ENCODE results near the gene RNF157.
"Not testable (repeated sequence)": the region's sequence is repeated elsewhere in the genome, so short reads cannot be mapped to it uniquely, and the experiment has no call there.

Gene RNF157

DNA sequence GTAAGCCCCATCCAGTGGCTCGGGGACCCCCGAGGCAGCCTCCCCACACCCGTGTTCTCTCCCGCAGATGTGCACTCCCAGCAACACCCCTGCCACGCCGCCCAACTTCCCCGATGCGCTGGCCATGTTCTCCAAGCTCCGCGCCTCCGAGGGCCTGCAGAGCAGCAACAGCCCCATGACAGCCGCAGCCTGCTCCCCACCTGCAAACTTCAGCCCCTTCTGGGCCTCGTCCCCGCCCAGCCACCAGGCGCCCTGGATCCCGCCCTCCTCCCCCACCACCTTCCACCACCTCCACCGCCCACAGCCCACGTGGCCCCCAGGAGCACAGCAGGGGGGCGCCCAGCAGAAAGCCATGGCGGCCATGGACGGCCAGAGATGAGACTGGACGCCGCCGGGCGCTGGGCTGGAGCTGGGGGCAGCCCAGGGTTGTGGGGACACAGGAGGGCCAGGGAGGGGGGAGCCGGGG lies 29.9 kb upstream of the RNF157 start:
- DNase-seq, result no peak

DNA sequence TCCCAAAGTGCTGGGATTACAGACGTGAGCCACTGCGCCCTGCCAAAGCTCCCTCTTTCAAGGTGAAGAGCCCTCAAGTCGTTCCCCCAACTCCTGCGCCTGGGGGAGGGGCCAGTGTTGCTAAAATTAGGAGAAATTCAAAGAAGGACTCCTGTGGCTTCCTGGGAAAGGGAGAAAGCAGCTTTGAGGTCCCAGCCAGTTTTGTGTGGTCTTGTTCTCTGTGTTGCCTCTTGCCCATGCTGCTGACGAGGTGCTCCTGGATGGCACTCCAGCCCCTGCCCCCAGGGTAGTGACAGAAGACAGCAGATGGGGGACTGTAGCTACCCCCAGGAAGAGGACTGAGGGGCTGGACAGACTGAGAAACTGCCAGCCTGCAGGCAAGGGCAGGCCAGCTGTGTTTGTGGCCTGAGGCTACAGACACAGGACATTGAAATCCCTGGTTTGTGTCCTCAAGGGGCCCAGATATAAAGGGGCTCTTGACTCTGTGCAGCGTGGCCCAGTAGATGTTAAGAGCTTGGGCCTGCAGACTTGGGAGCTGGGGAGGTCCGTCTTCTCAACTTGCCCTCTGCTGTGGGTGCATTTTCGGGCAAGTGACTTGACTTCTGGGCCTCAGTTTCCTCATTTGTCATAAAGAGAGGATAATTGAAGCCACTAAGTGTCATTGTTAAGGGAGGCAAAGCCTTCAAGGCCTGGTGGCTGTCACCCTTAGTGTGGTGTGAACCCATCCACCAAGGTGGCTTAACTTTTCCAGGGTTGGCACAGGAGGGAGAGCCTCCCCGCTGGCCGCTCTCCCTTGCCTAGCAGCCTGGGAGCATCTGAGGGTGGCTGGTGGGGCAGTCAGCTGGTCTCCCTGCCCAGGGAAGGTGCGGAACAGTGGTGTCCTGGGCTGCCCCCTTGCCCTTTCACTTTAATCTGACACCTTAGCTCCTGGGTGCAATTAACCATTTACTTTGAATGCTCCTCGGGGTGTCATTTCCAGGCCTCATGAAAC lies 29.0 kb upstream of the RNF157 start:
- no peak for DNase-seq

DNA sequence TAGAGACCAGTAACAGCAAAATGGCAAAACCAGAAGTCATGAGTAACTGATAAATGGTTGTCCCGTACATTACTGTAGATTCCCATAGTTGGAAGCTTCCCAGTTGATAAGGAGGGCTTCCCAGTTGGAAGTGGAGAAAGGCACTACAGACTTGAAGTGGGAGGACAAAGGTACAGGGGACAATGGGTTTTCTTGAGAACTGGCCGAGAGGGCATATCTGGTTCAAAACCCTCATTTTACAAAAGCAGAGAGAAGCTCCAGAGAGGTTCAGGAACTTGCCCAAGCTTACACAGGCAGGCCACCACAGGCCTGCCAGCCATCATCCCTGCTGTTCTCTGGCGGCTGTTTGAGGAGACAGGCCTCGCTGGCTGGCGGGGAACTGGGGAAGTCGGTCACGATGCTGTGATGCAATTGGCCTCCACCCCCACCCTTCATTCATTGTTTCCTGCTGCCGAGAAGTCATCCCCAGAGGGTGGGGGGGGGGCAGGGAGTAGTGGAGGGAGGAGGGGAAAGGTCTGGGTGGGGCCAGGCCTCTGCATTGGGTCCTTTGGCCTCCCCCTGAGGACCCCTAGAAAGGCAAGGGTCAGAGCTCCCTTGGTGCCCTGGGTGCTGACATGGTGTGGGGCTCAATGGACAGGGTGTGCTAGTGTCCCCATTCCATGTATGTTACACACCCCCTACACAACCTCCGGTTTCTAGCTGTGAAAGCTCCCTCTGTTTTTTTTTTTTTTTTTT lies 27.9 kb upstream of the RNF157 start:
- peak; percentile 51 for DNase-seq

DNA sequence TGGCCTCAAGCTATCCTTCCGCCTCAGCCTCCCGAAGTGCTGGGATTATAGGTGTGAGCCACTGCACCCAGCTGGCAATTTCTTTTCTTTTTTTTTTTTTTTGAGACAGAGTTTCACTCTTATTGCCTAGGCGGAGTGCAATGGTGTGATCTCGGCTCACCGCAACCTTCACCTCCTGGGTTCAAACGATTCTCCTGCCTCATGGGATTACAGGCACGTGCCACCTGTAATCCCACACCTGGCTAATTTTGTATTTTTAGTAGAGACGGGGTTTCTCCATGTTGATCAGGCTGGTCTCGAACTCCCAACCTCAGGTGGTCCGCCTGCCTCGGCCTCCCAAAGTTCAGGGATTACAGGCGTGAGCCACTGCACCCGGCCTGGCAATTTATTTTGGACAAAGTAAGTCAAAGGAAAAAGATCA lies 27.3 kb upstream of the RNF157 start:
- not testable (repeated sequence) for DNase-seq

DNA sequence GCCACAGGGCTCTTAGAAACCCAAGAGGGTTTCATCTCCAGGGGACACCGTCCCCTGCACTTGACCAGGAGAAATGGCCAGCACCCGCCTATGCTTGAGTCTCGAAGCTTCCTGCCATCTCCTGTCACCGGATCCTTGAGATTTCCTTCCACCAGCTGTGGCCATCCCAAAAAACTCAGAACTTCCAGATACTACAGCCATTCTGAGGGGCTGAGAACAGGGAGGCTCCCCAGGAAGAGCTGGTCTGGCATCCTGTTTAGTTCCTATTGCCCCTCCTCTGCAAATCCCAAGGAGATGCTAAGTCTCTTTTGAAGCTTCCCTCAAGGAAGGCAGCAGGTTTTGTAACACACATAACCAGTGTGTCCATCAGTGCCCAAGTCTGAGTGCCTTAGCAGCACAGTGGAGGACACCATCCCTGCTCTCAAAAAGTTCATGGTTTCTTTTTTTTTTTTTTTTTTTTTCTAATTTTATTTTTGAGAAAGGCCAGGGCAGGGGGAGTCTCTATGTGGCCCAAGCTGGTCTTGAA lies 26.8 kb upstream of the RNF157 start:
- no peak for DNase-seq

DNA sequence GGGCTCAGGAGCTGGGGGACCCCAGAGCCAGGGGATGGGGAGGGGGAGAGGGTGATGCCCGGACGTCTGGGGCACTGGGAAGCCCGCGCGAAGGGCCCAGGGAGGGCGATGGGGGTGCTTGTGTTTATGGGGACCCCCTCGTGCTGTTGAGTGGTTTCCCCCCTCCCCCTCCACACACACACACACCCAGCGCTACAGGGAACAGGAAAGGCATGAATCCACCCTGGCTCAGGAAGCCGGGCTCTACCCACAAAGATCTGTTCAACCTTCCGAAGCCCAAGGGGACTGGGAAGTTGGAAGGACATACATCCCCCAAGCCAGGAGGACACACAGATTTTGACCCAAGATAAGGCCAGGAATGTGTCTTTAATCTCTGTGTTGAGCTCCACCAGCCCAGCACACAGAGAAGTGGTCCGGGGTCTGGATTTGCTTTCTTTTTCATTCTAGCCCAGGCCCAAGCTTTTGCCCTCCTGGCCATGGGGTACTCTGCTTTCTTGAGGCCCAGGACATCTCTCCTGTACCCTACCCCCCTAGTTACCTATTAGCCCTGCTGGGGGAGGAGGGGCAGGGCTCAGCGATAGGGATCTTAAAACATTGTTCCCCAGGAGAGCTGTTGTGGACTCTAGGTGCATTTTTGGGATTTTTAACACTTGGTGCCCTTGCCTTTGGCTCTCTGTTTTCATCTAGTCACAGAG lies 26.1 kb upstream of the RNF157 start:
- peak; percentile 58 for DNase-seq

DNA sequence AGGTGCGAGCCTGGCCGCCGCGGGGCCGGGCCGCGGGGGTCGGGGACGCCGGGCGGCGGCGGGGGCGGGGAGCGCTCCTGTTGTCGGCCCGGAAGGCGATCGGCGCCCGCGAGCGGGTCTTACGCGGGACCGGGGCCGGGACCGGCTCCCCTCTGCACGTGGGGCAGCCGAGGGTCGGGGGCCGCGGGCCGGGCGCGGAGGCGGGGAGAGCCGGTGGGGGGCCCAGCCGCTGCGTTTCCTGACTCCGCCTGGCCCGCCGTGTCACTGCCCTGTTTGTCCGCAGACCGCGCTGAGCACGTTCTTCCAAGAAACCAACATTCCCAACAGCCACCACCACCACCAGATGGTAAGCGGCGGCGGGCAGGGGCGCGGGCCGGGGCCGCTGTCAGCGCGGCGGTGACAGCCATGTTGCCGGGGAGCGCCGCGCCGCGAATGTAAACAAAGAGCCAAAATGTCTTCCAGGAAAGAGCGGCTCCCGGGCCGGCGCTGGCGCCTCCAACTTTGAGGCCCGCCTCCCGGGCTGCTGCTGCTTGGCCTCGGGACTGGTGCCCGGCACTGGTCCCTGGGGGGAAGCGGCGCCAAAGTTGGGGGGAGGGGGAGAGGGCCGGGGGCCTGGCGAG lies 25.4 kb upstream of the RNF157 start:
- DNase-seq, result peak; percentile 79

DNA sequence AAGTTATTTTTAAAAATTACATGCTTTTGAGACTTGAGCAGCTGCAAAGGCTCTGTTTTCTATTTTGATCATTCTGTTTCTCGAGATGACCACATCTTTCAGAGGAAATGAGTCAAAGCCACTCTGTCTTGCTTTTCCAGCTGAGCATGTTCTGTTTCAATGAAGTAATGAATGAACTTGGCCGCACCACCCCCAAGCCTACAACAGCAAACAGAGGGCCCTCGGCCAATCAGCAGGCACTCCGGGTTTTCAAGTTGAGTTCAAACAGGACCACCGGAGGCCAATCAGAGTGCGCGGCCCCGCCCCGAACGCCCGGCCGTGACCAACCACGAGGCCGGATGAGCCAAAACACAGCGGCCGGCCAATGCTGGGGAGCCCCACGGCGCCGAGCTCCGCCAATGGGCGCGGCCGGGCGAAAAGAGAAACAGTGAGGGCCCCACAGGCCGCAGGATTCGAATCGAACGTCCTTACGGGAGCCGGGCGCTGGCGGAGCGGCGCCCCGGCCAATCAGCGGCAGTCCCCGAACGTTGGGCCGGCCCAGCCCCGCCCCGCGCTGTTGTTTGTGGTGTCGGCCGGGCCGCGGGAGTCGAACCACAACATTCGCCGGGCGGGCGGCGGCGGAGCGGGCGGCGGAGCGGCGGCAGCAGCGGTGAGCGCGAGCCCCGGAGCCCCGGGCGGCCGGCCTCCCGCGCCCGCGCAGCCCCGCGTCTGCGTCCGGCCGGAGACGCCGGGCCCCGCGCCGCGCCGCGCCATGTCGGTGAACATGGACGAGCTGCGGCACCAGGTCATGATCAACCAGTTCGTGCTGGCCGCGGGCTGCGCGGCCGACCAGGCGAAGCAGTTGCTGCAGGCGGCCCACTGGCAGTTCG lies 24.7 kb upstream of the RNF157 start, which contains the start of gene UBALD2:
Gene UBALD2 (plus strand): TSS at position 594 of the 869 bp plus-strand sequence. CDS start 158 bp downstream, at position 752.
- DNase-seq, result peak; percentile 100

DNA sequence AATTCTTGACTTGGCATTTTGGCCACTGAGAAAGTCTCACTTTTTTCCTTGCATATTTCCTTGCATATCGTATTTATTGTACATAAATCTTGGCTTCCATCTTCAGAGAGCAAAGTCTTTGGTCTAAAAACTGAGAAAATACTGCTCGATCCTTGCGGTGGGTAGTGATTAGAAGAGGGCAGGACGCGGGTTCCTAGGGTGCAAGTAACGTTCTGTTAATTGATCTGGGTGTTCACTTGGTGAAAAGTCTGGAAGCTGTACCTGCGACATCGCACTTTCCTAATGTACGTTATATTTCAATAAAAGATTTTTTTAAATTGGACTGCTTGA lies 24.1 kb upstream of the RNF157 start:
- DNase-seq, result no peak

DNA sequence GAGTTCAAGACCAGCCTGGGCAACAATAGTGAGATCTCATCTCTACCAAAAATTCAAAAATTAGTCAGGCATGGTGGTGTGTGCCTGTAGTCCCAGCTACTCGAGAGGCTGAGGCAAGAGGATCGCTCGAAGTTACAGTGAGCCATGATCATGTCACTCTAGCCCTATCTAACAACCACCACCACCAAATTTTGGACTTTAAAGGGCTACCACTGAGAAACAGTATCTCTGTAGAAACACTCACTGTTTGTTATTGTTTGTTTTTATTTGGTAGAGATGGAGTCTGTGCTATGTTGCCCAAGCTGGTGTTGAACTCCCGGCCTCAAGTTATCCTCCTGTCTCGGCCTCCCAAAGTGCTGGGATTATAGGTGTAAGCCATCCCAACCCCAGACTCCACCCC lies 23.6 kb upstream of the RNF157 start:
- DNase-seq, result peak; percentile 43

DNA sequence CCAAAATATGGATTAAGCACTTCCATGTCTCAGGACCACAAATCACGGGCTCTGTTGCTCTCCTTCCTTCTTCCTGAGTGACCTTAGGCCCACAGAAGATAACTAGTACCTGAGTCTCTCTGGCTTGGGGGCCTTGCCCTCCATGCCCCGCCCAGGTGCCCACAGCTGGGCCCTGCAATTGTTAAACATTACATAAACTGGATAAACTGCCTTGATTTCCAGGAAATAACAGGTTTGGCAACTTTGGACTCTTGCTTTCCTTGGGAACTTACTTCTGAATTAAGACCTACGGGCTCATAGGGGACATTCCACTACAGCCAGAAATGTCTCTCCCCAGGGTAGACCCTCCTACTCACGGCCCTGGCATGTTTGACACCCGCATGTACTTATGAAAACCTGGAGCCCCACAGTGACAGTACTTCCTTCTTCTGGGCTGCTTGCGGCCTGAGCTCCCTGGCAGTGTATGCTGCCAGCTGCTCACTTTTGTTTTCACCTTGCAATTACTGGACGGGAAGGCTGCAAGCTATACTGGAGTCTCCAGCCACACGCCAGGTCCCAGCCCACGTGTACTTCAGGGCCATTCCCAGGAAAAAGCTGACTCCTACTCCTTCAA lies 22.5 kb upstream of the RNF157 start:
- peak; percentile 94 for DNase-seq

DNA sequence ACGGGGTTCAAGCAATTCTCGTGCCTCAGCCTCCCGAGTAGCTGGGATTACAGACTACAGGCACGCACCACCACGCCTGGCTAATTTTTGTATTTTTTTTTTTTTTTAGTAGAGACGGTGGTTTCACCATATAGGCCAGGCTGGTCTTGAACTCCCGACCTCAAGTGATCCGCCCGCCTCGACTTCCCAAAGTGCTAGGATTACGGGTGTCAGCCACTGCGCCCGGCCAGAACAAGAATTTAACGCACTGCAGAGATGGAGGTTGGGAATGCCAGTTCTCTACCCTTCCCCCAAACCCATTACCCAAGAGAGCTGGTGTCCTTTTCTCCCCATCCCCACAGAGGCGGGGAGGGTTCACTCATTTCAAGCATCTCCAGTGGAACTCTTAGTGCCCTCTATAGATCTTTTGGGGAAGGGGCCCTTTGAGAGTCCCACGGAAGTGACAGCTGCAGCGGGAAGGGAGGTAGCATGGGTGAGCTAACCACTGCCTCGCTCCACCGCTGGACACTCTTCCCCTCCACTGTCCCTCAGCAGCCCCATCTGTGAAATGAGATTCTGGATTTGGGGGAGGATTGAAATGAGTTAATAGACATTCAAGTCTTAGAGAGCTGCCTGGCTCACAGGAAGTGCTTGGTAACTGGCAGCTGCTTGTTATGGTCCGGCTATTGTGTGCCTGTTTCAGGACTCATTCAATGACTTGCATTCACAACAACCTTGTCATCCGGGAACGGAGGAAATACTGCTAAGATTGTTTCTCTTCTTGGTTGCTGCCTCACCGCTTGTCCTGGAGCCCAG lies 21.3 kb upstream of the RNF157 start:
- DNase-seq, result peak; percentile 87

DNA sequence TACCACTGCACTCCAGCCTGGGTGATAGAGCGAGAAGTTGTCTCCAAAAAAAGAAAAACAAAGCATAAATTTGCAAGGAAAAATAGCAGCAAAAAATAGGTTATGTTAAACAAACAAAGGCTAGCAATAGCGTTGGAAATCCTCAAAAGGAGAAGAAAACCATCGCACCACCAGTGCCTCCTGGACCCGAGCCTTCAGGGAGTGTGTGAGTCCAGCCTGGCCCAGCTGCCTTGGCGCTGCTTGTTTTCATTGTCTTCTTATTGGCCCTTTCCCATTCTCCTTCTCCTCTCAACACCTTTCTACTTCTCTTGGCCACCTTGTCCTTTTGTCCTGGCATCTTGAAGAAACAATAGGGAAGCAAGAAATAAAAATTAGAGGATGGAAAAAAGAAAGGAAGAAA lies 20.4 kb upstream of the RNF157 start:
- DNase-seq, result no peak

DNA sequence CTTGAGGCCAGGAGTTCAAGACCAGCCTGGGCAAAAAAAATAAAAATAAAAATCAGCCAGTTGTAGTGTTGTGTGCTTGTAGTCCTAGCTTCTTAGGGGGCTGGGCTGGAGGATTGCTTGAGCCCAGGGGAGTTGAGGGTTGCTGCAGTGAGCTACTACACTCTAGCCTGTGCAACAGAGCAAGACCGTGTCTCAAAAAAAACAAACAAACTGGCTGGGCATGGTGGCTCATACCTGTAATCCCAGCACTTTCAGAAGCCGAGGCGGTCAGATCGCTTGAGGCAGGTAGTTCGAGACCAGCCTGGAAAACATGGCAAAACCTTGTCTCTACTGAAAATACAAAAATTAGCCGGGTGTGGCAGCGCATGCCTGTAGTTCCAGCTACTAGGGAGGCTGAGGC lies 19.9 kb upstream of the RNF157 start:
- no peak for DNase-seq

DNA sequence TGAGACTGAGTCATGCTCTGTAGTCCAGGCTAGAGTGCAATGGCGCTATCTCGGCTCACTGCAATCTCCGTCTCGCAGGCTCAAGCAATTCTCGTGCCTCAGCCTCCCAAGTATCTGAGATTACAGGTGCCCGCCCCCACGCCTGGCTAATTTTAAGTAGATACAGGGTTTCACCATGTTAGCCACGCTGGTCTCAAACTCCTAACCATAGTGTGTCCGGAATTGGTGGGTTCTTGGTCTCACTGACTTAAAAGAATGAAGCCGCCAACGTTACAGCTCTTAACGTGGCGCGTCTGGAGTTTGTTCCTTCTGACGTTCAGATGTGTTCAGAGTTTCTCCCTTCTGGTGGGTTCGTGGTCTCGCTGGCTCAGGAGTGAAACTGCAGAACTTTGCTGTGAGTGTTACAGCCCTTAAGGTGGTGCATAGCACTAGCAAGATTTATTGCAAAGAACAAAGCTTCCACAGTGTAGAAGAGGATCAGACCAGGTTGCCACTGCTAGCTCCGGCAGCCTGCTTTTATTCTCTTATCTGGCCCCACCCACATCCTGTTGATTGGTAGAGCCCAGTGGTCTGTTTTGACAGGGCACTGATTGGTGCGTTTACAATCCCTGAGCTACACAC lies 16.2 kb upstream of the RNF157 start:
- DNase-seq, result not testable (repeated sequence)

DNA sequence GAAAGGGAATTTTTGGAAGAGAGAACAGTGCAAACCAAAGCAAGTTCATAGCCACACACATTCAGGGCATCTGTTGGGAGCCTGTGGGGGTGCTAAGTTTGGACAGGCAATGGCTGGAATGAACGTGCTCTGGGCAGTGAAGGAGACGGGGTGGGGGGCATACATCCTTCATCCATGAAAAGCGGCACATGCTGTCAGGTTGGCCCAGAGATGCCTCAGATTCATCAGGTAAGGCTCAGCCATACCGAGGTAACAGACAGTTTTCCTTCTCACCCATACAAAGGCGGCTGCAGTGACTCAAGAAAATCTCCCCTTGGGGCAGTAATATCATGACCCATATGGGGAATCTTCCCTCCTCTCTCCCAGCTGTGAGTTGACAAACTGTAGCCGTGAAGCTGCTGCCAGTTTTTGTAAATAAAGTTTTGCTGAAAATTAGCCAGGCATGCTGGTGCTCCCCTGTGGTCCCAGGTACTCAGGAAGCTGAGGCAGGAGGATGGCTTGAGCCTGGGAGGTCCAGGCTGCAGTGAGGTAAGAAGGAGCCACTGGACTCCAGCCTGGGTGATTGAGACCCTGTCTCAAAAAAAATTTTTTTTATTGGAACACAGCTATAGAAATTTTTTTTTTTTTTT lies 15.6 kb upstream of the RNF157 start:
- DNase-seq, result no peak

DNA sequence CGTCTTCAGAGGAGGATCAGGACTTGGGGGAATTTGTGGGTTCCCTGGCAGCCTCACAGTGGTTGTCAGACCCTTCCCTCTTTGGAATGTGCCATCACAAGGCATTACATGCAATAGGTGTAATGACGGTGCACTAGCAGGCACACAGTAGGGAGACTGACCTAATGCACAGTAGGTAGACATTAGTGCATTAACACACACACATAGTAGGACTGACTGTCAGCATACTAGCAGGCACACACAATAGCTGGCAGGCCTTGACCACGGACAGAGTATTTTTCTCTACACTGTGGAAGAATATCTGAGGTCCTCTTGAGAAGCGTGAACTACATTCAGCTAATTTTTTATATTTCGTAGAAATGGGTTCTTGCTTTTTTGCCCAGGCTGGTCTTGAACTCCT lies 14.0 kb upstream of the RNF157 start:
- DNase-seq, result no peak

DNA sequence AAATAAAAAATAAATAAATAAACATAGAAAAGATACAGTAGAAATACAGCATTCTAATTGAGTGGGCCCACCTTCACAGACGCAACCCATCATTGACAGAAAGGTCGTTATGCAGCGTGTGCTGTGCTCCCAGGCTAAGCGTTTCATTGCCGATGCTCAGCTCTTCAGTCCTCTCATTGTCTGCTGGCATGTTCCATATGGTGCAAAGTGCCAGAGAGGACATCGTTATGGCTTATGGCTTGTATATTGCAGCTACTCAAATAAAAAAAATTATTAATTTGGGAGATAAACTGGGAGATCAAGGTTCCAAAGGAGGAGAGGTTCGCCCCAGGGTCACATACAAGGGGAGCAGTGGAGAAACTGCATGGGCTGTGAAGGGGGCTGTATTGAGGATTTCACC lies 13.5 kb upstream of the RNF157 start:
- no peak for DNase-seq
